Choroid plexus epithelial cell (primary cell): ENCODE data around the gene GAS2L3.

Source experiments
- DNase-seq: peaks from one replicate; pipeline ENCODE4 v3.0.0-alpha.2; 2010; ENCODE audit warnings: low read depth
- H3K4me3 ChIP-seq: 2 replicates; pipeline ENCODE4 v1.5.1; 2011; ENCODE audit warnings: low read depth, mild to moderate bottlenecking, control low read depth, low read length, moderate library complexity
- TF ChIP-seq, protein P1 (sequence below): conservative IDR thresholded peaks from 2 replicates; pipeline ENCODE4 v1.5.1; 2011; ENCODE audit warnings: low read depth, mild to moderate bottlenecking, control low read depth, inconsistent platforms, low read length, moderate library complexity

GAS2L3 gene

DNA sequence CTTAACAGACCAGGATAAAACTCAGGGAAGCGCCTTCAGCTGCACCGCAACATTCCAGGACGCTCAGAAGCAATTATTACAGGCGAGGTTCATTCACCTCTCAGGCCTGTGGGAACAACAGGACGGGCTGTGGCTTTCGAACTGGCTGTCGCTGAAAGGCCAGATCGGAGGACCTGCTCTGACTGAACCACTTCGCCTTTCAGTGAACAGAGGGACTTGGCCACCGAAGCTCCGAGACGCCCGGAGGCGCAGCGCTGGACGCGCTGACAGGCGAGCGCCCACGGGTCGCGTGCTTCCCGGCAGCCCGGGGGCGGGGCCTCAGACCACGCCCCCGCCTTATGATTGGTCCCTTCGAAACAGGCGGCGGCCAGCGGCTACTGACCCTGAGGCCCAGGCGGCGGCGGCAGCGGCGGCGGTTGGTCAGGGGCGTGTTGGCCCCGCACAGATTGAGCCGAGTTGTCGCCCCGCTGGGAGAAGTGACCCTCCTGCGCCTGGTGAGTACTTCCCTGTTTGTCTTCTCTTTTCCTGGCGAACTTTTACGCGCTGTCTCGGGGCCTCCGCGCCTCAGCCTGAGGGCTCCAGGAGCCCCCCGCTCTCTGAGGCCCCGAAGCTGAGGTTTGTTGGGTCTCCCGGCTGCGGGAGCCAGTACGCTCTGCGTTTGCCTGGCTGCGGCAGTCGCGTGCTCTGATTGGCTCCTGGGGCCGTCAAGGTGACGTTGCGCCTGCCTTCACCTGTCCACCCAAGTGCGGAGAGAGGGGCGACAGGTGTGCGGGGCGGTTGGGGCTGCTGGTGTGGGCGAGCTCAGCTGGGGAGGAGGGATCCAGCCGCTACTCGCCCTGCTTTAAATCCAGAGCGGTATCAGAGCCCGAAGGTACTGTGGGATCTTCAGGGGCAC, at the start of gene GAS2L3:
Gene GAS2L3, plus strand, starts transcription at position 393 of the 895 bp plus-strand sequence. CDS start 21,221 bp downstream, outside the sequence.
- H3K4me3 ChIP-seq: peak within 1 kb of the TSS; percentile 80
- TF ChIP-seq, protein P1, sequence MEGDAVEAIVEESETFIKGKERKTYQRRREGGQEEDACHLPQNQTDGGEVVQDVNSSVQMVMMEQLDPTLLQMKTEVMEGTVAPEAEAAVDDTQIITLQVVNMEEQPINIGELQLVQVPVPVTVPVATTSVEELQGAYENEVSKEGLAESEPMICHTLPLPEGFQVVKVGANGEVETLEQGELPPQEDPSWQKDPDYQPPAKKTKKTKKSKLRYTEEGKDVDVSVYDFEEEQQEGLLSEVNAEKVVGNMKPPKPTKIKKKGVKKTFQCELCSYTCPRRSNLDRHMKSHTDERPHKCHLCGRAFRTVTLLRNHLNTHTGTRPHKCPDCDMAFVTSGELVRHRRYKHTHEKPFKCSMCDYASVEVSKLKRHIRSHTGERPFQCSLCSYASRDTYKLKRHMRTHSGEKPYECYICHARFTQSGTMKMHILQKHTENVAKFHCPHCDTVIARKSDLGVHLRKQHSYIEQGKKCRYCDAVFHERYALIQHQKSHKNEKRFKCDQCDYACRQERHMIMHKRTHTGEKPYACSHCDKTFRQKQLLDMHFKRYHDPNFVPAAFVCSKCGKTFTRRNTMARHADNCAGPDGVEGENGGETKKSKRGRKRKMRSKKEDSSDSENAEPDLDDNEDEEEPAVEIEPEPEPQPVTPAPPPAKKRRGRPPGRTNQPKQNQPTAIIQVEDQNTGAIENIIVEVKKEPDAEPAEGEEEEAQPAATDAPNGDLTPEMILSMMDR: no peak
- peak; percentile 81 for DNase-seq

GRCh38 chr12:100528034-100528433, 45.5 kb upstream of the GAS2L3 start:
- TF ChIP-seq, protein P1: no peak
- no peak for DNase-seq
- H3K4me3 ChIP-seq: no peak overlapping the region

DNA sequence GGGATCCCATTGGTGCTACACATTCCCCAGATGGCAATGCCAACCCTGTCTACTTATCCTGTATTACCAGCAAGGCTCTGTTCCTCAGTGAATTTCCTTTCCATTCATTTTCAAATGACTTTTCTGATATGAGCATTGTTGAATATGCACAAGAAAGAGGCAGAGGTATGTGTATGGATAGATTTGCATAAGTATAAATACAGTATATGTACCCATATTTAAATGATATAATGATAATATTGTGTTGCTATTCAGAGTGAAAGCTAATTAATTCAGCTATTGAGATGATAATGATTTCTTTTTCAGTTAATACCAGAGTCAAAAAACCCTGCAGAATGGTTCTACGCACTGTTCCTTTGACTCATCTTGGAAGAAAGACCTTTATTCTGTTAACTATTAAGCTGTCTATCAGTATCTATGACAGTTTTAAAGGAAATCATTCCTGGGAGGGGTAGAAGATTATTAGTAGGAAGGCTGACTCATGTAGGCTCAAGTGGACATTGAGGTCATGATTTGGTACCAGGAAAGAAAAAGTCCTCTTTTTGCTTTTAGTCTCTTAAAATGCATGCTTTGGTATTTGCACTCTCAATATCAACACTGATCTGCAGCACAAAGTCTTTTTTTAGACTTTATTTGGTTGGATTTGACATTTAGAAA, 44.9 kb upstream of the GAS2L3 start:
- no peak overlapping the region for H3K4me3 ChIP-seq
- TF ChIP-seq, protein P1: no peak
- DNase-seq: no peak

- TF ChIP-seq, protein P1: no peak
- H3K4me3 ChIP-seq: no peak overlapping the region
- DNase-seq: peak; percentile 6
Measured at GRCh38 chr12:100529756-100530350, 43.6 kb upstream of the GAS2L3 start.

GRCh38 chr12:100533376-100533775, 40.1 kb upstream of the GAS2L3 start:
- DNase-seq: no peak
- TF ChIP-seq, protein P1: no peak
- H3K4me3 ChIP-seq: no peak overlapping the region

DNA sequence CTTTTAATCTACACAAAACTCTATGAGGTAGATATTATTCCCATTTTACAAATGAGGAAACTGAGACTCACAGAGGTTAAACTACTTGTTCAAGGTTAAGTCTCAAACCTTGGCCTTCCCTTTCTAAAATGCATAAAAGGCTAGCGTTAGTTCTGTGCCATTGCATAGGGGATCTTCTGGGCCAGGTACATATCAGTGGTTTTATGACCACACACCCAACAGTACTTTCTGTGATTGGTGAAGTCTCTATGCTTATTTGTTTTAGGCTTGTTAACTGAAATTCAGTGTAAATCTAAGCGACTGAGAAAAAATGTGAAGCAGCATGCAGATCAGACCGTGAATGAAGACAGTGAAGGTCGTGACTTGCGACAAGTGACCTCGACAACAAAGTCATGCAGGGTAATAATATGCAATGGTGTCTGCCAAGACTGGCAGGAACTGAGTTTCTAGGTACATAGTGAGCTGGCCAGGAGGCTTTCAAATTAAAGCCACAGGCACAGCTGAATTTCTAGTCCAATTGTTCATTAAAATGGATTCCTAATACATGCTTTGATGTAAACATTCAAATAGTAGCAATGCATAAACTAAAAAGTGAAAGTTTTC, 38.8 kb upstream of the GAS2L3 start:
- no peak for DNase-seq
- TF ChIP-seq, protein P1: no peak
- no peak overlapping the region for H3K4me3 ChIP-seq
